ENCODE results near the gene LIMS1.
"Not testable (repeated sequence)": the region's sequence is repeated elsewhere in the genome, so short reads cannot be mapped to it uniquely, and the experiment has no call there.

LIMS1 gene

GRCh38 chr2:108587621-108588020 is 53.4 kb downstream of the LIMS1 start:
- no peak for DNase-seq (ENCODE audit: low spot score)

- no peak for DNase-seq (ENCODE audit: low spot score)
These were observed 53.9 kb downstream of the LIMS1 start for GRCh38 chr2:108588070-108588668.

GRCh38 chr2:108589372-108589771 is 55.1 kb downstream of the LIMS1 start:
- DNase-seq (ENCODE audit: low spot score) = no peak

GRCh38 chr2:108589781-108590180 is 55.5 kb downstream of the LIMS1 start:
- no peak for DNase-seq (ENCODE audit: low spot score)

GRCh38 chr2:108591163-108591562 is 56.9 kb downstream of the LIMS1 start:
- DNase-seq (ENCODE audit: low spot score) = no peak

- no peak for DNase-seq (ENCODE audit: low spot score)
These were observed 59.4 kb downstream of the LIMS1 start for GRCh38 chr2:108593547-108594098.

GRCh38 chr2:108594132-108594981 is 60.1 kb downstream of the LIMS1 start:
- no peak for DNase-seq (ENCODE audit: low spot score)

GRCh38 chr2:108594982-108595464 is 60.8 kb downstream of the LIMS1 start:
- no peak for DNase-seq (ENCODE audit: low spot score)

- not testable (repeated sequence) for DNase-seq (ENCODE audit: low spot score)
These were observed 61.5 kb downstream of the LIMS1 start for GRCh38 chr2:108595771-108596170.

GRCh38 chr2:108597105-108597744 is 63.0 kb downstream of the LIMS1 start:
- not testable (repeated sequence) for DNase-seq (ENCODE audit: low spot score)

- DNase-seq (ENCODE audit: low spot score) = not testable (repeated sequence)
These were observed 66.9 kb downstream of the LIMS1 start for GRCh38 chr2:108601199-108601598.

GRCh38 chr2:108602422-108602821 is 68.2 kb downstream of the LIMS1 start:
- DNase-seq (ENCODE audit: low spot score) = no peak

GRCh38 chr2:108604196-108604595 is 69.9 kb downstream of the LIMS1 start:
- no peak for DNase-seq (ENCODE audit: low spot score)

GRCh38 chr2:108605947-108606346 is 71.7 kb downstream of the LIMS1 start:
- no peak for DNase-seq (ENCODE audit: low spot score)

- DNase-seq (ENCODE audit: low spot score) = no peak
These were observed 73.5 kb downstream of the LIMS1 start for GRCh38 chr2:108607706-108608301.

GRCh38 chr2:108611021-108611420 is 76.8 kb downstream of the LIMS1 start:
- DNase-seq (ENCODE audit: low spot score) = no peak

GRCh38 chr2:108612153-108612513 is 77.9 kb downstream of the LIMS1 start:
- DNase-seq (ENCODE audit: low spot score) = no peak

GRCh38 chr2:108612514-108613183 is 78.4 kb downstream of the LIMS1 start:
- DNase-seq (ENCODE audit: low spot score) = no peak

- DNase-seq (ENCODE audit: low spot score) = no peak
These were observed 79.2 kb downstream of the LIMS1 start for GRCh38 chr2:108613261-108614042.

- DNase-seq (ENCODE audit: low spot score) = no peak
These were observed 79.8 kb downstream of the LIMS1 start for GRCh38 chr2:108614043-108614545.

- DNase-seq (ENCODE audit: low spot score) = no peak
These were observed 80.4 kb downstream of the LIMS1 start for GRCh38 chr2:108614659-108615058.

All from ecto neural progenitor cell (in vitro differentiated cells).